SU-DHL-6 (cell line): ENCODE data around the gene TGFB2.

ENCODE experiments used
- H2AFZ ChIP-seq: fragments of 200-600 bp; sonication (generic); 2 replicates; pipeline ENCODE4 v1.6.1; 2014; ENCODE audit warnings: low read depth, mild to moderate bottlenecking, moderate library complexity, mixed read lengths, antibody characterized with exemption, low read length; ENCODE audit not compliant: severe bottlenecking
- H3F3A ChIP-seq: fragments of 200-600 bp; shearing (Covaris generic); 2 replicates; pipeline ENCODE4 v1.6.0; 2016; ENCODE audit warnings: antibody characterized with exemption, mild to moderate bottlenecking; ENCODE audit not compliant: insufficient read depth
- H3K27ac ChIP-seq: fragments of 200-600 bp; sonication (generic); 2 replicates; pipeline ENCODE4 v1.5.1; 2016; ENCODE audit warnings: low read depth, mild to moderate bottlenecking, low read length, moderate library complexity, mixed read lengths
- H3K27me3 ChIP-seq: fragments of 200-600 bp; sonication (generic), shearing (Covaris generic); 2 replicates; pipeline ENCODE4 v1.6.0; 2014; ENCODE audit warnings: mild to moderate bottlenecking, low read length
- H3K36me3 ChIP-seq: fragments of 200-600 bp; sonication (generic); 2 replicates; pipeline ENCODE4 v1.6.1; 2014; ENCODE audit warnings: mild to moderate bottlenecking, low read length, mixed read lengths
- H3K4me2 ChIP-seq: fragments of 300-600, 200-600 bp; shearing (Covaris generic), sonication (generic); 2 replicates; pipeline ENCODE4 v1.6.0; 2014; ENCODE audit warnings: low read length, low read depth, mild to moderate bottlenecking; ENCODE audit not compliant: poor library complexity, severe bottlenecking
- H3K4me3 ChIP-seq: fragments of 200-600 bp; sonication (generic); 2 replicates; pipeline ENCODE4 v1.5.1; 2014; ENCODE audit warnings: antibody characterized with exemption, low read length, mild to moderate bottlenecking, mixed read lengths; ENCODE audit not compliant: insufficient read depth, poor library complexity, severe bottlenecking
- H3K79me2 ChIP-seq: fragments of 200-600 bp; sonication (generic); 2 replicates; pipeline ENCODE4 v1.6.1; 2014; ENCODE audit warnings: mild to moderate bottlenecking, low read length, moderate library complexity; ENCODE audit not compliant: insufficient read depth
- H3K9ac ChIP-seq: fragments of 200-600 bp; sonication (generic); 2 replicates; pipeline ENCODE4 v1.7.0; 2014; ENCODE audit warnings: mild to moderate bottlenecking, low read length
- H3K9me2 ChIP-seq: fragments of 200-600 bp; sonication (generic); replicated peaks from 2 replicates; pipeline ENCODE4 v1.6.1; 2014; ENCODE audit warnings: low read length; ENCODE audit not compliant: insufficient read depth
- H3K9me3 ChIP-seq: fragments of 200-600 bp; sonication (generic); 2 replicates; pipeline ENCODE4 v1.6.1; 2014; ENCODE audit warnings: low read length, mixed read lengths; ENCODE audit not compliant: insufficient read depth
- H4K20me1 ChIP-seq: fragments of 200-600 bp; sonication (generic); 2 replicates; pipeline ENCODE4 v1.6.1; 2014; ENCODE audit warnings: low read depth, mild to moderate bottlenecking, antibody characterized with exemption, low read length, moderate library complexity, mixed read lengths
- CTCF ChIP-seq: fragments of 200-600 bp; sonication (generic); IDR thresholded peaks from one replicate; pipeline ENCODE4 v1.5.1; 2017; ENCODE audit warnings: antibody characterized with exemption, mild to moderate bottlenecking, low read length, moderate library complexity; ENCODE audit not compliant: insufficient read depth, poor library complexity, severe bottlenecking
- EZH2phosphoT487 ChIP-seq: fragments of 200-600 bp; sonication (generic), shearing (Covaris generic); conservative IDR thresholded peaks from 2 replicates; pipeline ENCODE4 v1.6.1; 2018; ENCODE audit warnings: mild to moderate bottlenecking, antibody characterized with exemption, low read length, moderate library complexity, mixed read lengths

TGFB2 gene

GRCh38 chr1:218429301-218429700 is 84.2 kb downstream of the TGFB2 start:
- no peak overlapping the region for H3K9ac ChIP-seq
- no peaks in the 10 kb centered on the region for H3K79me2 ChIP-seq
- H3K4me3 ChIP-seq = no peak overlapping the region
- H2AFZ ChIP-seq = no peak overlapping the region
- no peaks in the 10 kb centered on the region for H3K9me2 ChIP-seq
- no peaks in the 10 kb centered on the region for H3K27me3 ChIP-seq
- no peaks in the 10 kb centered on the region for H3F3A ChIP-seq
- no peak overlapping the region for H3K4me2 ChIP-seq
- no peak for TF ChIP-seq EZH2phosphoT487
- no peak overlapping the region for H3K27ac ChIP-seq
- no peaks in the 10 kb centered on the region for H3K36me3 ChIP-seq
- no peaks in the 10 kb centered on the region for H4K20me1 ChIP-seq
- no peaks in the 10 kb centered on the region for H3K9me3 ChIP-seq

- Histone ChIP-seq H3K9me2 (no peaks in the 10 kb centered on the region), H3K9me3 (no peaks in the 10 kb centered on the region), H3K27ac (no peak overlapping the region), H3K4me2 (no peak overlapping the region), H4K20me1 (no peaks in the 10 kb centered on the region), H3K79me2 (no peaks in the 10 kb centered on the region), H3K27me3 (no peaks in the 10 kb centered on the region), H2AFZ (no peak overlapping the region), H3K9ac (no peak overlapping the region), H3F3A (no peaks in the 10 kb centered on the region), H3K4me3 (no peak overlapping the region), H3K36me3 (no peaks in the 10 kb centered on the region)
- TF ChIP-seq CTCF (no peak), EZH2phosphoT487 (no peak)
These were observed 85.2 kb downstream of the TGFB2 start for GRCh38 chr1:218430346-218430745.

GRCh38 chr1:218430822-218431221 is 85.7 kb downstream of the TGFB2 start:
- no peaks in the 10 kb centered on the region for H3K9me3 ChIP-seq
- no peak overlapping the region for H3K27ac ChIP-seq
- no peaks in the 10 kb centered on the region for H3K9me2 ChIP-seq
- TF ChIP-seq CTCF (no peak), EZH2phosphoT487 (no peak)
- H3K4me3 ChIP-seq = no peak overlapping the region
- no peaks in the 10 kb centered on the region for H3F3A ChIP-seq
- H4K20me1 ChIP-seq = no peaks in the 10 kb centered on the region
- H2AFZ ChIP-seq = no peak overlapping the region
- H3K4me2 ChIP-seq = no peak overlapping the region
- H3K9ac ChIP-seq = no peak overlapping the region
- no peaks in the 10 kb centered on the region for H3K27me3 ChIP-seq
- no peaks in the 10 kb centered on the region for H3K79me2 ChIP-seq
- H3K36me3 ChIP-seq = no peaks in the 10 kb centered on the region

GRCh38 chr1:218431476-218431875 is 86.3 kb downstream of the TGFB2 start:
- no peak for TF ChIP-seq CTCF
- no peak for TF ChIP-seq EZH2phosphoT487
- Histone ChIP-seq H3K79me2 (no peaks in the 10 kb centered on the region), H3K27ac (no peak overlapping the region), H3K9me2 (no peaks in the 10 kb centered on the region), H3K36me3 (no peaks in the 10 kb centered on the region), H3F3A (no peaks in the 10 kb centered on the region), H3K4me3 (no peak overlapping the region), H3K9ac (no peak overlapping the region), H4K20me1 (no peaks in the 10 kb centered on the region), H2AFZ (no peak overlapping the region), H3K9me3 (no peaks in the 10 kb centered on the region), H3K4me2 (no peak overlapping the region), H3K27me3 (no peaks in the 10 kb centered on the region)
